CD14-positive monocyte (primary cell): ENCODE results near the gene EXT2. TPM values are rescaled to one million over a fixed set of nuclear protein-coding genes. Genes with fewer than 3 reads are reported as not detected.

Experiments
- DNase-seq, 3 donors: peaks; one replicate each; pipeline ENCODE4 v3.0.0-alpha.2; 2011 to 2022
- H2AFZ ChIP-seq: 2 replicates; pipeline ENCODE4 v1.6.0; 2012; ENCODE audit warnings: mild to moderate bottlenecking, low read depth, low read length, inconsistent platforms; ENCODE audit not compliant: insufficient read depth, poor library complexity, severe bottlenecking
- H3K27ac ChIP-seq, 2 donors: 1 replicate in 1 of 2; 2 replicates in 1 of 2; pipeline ENCODE4 v1.5.1; 2012 to 2013; ENCODE audit warnings: low read length in 2 of 2, control low read depth in 1 of 2, inconsistent platforms in 1 of 2, low read depth in 1 of 2, mild to moderate bottlenecking in 1 of 2
- H3K27me3 ChIP-seq, 2 donors: one replicate each; pipeline versions ENCODE4 v1.6.0 to v1.6.1; 2011 to 2013; ENCODE audit warnings: low read length in 2 of 2; ENCODE audit not compliant: control insufficient read depth in 2 of 2, insufficient read depth in 2 of 2
- H3K36me3 ChIP-seq, 2 donors: replicated peaks in 1 of 2; 1 replicate in 1 of 2; 2 replicates in 1 of 2; pipeline versions ENCODE4 v1.5.1 to v1.6.1; 2012 to 2013; ENCODE audit warnings: low read length in 2 of 2, control low read depth in 1 of 2, inconsistent platforms in 1 of 2, mild to moderate bottlenecking in 1 of 2; ENCODE audit not compliant: insufficient read depth in 2 of 2, control insufficient read depth in 1 of 2
- H3K4me1 ChIP-seq, 2 donors: 1 replicate in 1 of 2; 2 replicates in 1 of 2; pipeline versions ENCODE4 v1.5.1 to v1.6.1; 2012 to 2013; ENCODE audit warnings: low read length in 2 of 2, control low read depth in 1 of 2, inconsistent platforms in 1 of 2, mild to moderate bottlenecking in 1 of 2, moderate library complexity in 1 of 2; ENCODE audit not compliant: insufficient read depth in 2 of 2, control insufficient read depth in 1 of 2
- H3K4me2 ChIP-seq: replicated peaks from 2 replicates; pipeline ENCODE3; 2012; ENCODE audit warnings: low read length, moderate library complexity, mild to moderate bottlenecking; ENCODE audit not compliant: poor library complexity, severe bottlenecking; ENCODE audit errors: extremely low read depth
- H3K4me3 ChIP-seq, 3 experiments: fragments of 200-600 bp in 1 of 3; sonication (generic) in 1 of 3; replicated peaks in 1 of 3; 1 replicate in 2 of 3; 2 replicates in 1 of 3; pipeline ENCODE4 v1.5.1; 2011 to 2013; ENCODE audit warnings: low read length in 3 of 3, mild to moderate bottlenecking in 3 of 3, control low read depth in 2 of 3, low read depth in 2 of 3, inconsistent platforms in 1 of 3, moderate library complexity in 1 of 3
- H3K79me2 ChIP-seq: 2 replicates; pipeline ENCODE4 v1.6.0; 2012; ENCODE audit warnings: mild to moderate bottlenecking, control low read depth, inconsistent platforms, low read length, moderate library complexity; ENCODE audit not compliant: insufficient read depth
- H3K9ac ChIP-seq: 2 replicates; pipeline ENCODE4 v1.6.0; 2017; ENCODE audit warnings: low read length, mild to moderate bottlenecking; ENCODE audit not compliant: insufficient read depth, poor library complexity, severe bottlenecking
- H3K9me3 ChIP-seq, 2 donors: replicated peaks in 1 of 2; 1 replicate in 1 of 2; 2 replicates in 1 of 2; pipeline versions ENCODE4 v1.5.1 to v1.6.1; 2012 to 2013; ENCODE audit warnings: low read length in 2 of 2, control low read depth in 1 of 2; ENCODE audit not compliant: control insufficient read depth in 1 of 2, insufficient read depth in 1 of 2
- H4K20me1 ChIP-seq: 2 replicates; pipeline ENCODE4 v1.6.0; 2012; ENCODE audit warnings: mild to moderate bottlenecking, low read length, control low read depth, moderate library complexity; ENCODE audit not compliant: insufficient read depth
- H3K27ac Mint-ChIP-seq, 7 donors: one replicate each; pipeline ENCODE4 v1.8.0; 2020; ENCODE audit warnings: mild to moderate bottlenecking in 7 of 7, mixed read lengths in 7 of 7, moderate library complexity in 6 of 7, inconsistent platforms in 2 of 7
- H3K27me3 Mint-ChIP-seq, 3 donors: one replicate each; pipeline ENCODE4 v1.8.0; 2021 to 2022; ENCODE audit warnings: low read depth in 3 of 3, mild to moderate bottlenecking in 3 of 3, mixed read lengths in 3 of 3, moderate library complexity in 3 of 3, inconsistent platforms in 1 of 3
- H3K36me3 Mint-ChIP-seq, 2 donors: one replicate each; pipeline ENCODE4 v1.8.0; 2020; ENCODE audit warnings: mixed read lengths in 2 of 2, inconsistent platforms in 1 of 2, mild to moderate bottlenecking in 1 of 2
- H3K4me1 Mint-ChIP-seq: one replicate; pipeline ENCODE4 v1.8.0; 2020; ENCODE audit warnings: mild to moderate bottlenecking, mixed read lengths
- H3K4me3 Mint-ChIP-seq, 2 donors: one replicate each; pipeline ENCODE4 v1.8.0; 2020; ENCODE audit warnings: mild to moderate bottlenecking in 2 of 2, mixed read lengths in 2 of 2, moderate library complexity in 1 of 2
- H3K9me3 Mint-ChIP-seq, 7 donors: one replicate each; pipeline ENCODE4 v1.8.0; 2020 to 2022; ENCODE audit warnings: mixed read lengths in 7 of 7, mild to moderate bottlenecking in 6 of 7, moderate library complexity in 6 of 7, inconsistent platforms in 2 of 7
- CTCF ChIP-seq: fragments of 200-600 bp; IDR thresholded peaks from one replicate; pipeline ENCODE4 v1.8.0; 2022; ENCODE audit warnings: antibody characterized with exemption, mild to moderate bottlenecking
- WGBS: methylation state at CpG from one replicate; pipeline ENCODE4 v1.1.5; 2013; ENCODE audit warnings: missing lambda C conversion rate; ENCODE audit not compliant: insufficient coverage; 5-methylcytosine and 5-hydroxymethylcytosine counted together
- intact Hi-C, 2 donors: fragments of 100-400 bp; cut with micrococcal nuclease; formaldehyde crosslinking; loops; one replicate each; pipeline versions ENCODE4 v1.15.0 to v1.15.1; 2023
- polyA plus RNA-seq, 3 donors: library from polyadenylated mRNA; depleted of rRNA in 1 of 3; unstranded in 2 of 3; stranded (reverse) in 1 of 3; fragments of 300-500 nt in 2 of 3; fragments of >200 nt in 1 of 3; fragmentation: Illumina TruSeq in 2 of 3; gene quantifications; 1 replicate in 2 of 3; 2 replicates in 1 of 3; pipeline ENCODE4 v1.2.3, GENCODE V29; 2012 to 2021

EXT2 gene
- polyA plus RNA-seq, 3 donors = 17.2 to 41.1 (median 34.2) TPM

DNA sequence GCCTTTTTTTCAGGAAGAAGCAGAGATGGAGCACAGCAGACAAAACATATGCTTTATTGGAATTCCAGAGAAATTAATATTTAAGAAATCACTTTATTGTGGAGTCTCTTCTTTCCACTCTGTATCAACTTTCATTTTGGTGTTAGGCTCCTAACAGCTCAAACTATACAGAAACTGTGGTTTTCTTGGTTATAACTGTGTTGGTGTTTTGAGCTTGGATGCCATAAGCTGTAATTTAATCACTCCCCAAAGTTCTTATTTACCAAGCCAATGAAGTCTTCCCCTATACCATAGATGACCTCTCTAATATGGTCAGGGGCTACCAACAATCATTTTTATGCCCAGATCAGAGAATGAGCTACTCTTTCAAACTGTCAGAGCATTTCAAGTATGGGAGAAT, 90.0 kb downstream of the EXT2 start:
- Histone ChIP-seq H3K27ac (no peak overlapping the region), H2AFZ (no peak overlapping the region), H3K27me3 (no peaks in the 10 kb centered on the region), H3K4me3 (no peak overlapping the region), H4K20me1 (no peaks in the 10 kb centered on the region), H3K36me3 (peaks cover 0 to 27% of the 10 kb centered on the region in 2 donors), H3K4me2 (no peak overlapping the region), H3K79me2 (no peaks in the 10 kb centered on the region), H3K9me3 (peaks cover 17 to 19% of the 10 kb centered on the region in 2 donors), H3K4me1 (no peaks in the 10 kb centered on the region), H3K9ac (no peak overlapping the region)
- Mint-ChIP-seq H3K36me3 (peaks cover 22 to 33% of the 10 kb centered on the region in 2 donors), H3K4me3 (no peak overlapping the region), H3K9me3 (peaks cover 15 to 37% (median 23%) of the 10 kb centered on the region in 7 donors), H3K4me1 (peaks cover 3% of the 10 kb centered on the region), H3K27me3 (no peaks in the 10 kb centered on the region), H3K27ac (no peak overlapping the region)
- intact Hi-C loops = no loop called here
- TF ChIP-seq CTCF = no peak
- no peak for DNase-seq

- H3K36me3 Mint-ChIP-seq = peaks cover 23 to 25% of the 10 kb centered on the region in 2 donors
- no peaks in the 10 kb centered on the region for H3K4me1 ChIP-seq
- H3K79me2 ChIP-seq = no peaks in the 10 kb centered on the region
- H3K36me3 ChIP-seq = peaks cover 0 to 27% of the 10 kb centered on the region in 2 donors
- H3K9me3 Mint-ChIP-seq = peaks cover 15 to 37% (median 23%) of the 10 kb centered on the region in 7 donors
- no peaks in the 10 kb centered on the region for H3K27me3 ChIP-seq
- H3K27me3 Mint-ChIP-seq = no peaks in the 10 kb centered on the region
- H3K9ac ChIP-seq = no peak overlapping the region
- no CpG with 5 or more reads among the region's 2 CpGs for WGBS
- DNase-seq = no peak
- no peak overlapping the region for H3K4me3 Mint-ChIP-seq
- H3K9me3 ChIP-seq = peaks cover 17 to 19% of the 10 kb centered on the region in 2 donors
- H4K20me1 ChIP-seq = no peaks in the 10 kb centered on the region
- H2AFZ ChIP-seq = no peak overlapping the region
- intact Hi-C loops = no loop called here
- no peak for TF ChIP-seq CTCF
- H3K4me3 ChIP-seq = no peak overlapping the region
- H3K4me1 Mint-ChIP-seq = peaks cover 3% of the 10 kb centered on the region
- H3K27ac ChIP-seq = no peak overlapping the region
- H3K27ac Mint-ChIP-seq = no peak overlapping the region
- H3K4me2 ChIP-seq = no peak overlapping the region
Observed at GRCh38 chr11:44186321-44186930, 90.9 kb downstream of the EXT2 start.
